ENCODE results near the gene SMIM21.

SMIM21 gene

DNA sequence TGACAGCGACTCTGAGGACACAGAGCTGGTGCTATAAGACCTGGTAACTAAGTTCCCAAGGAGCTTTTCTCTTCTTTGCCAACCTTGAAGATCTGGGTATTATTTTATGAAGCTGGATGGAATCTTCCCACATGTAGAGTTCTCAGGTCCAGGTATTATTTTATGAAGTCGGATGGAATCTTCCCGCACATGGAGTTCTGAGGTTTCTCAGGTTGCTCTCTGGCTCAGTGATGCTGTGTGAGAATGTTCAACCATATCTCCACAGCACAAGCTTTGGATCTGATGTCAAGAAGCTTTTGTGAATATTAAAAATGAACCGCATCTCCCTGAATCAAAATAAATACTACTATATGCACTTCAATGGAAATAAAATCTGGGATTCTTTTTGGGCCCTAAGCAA is at the start of gene SMIM21:
Gene SMIM21, minus strand, starts transcription at position 101 of the 400 bp plus-strand sequence. CDS start 140 bp downstream, outside the sequence.
- DNase-seq (ENCODE audit: low spot score): no peak

DNA sequence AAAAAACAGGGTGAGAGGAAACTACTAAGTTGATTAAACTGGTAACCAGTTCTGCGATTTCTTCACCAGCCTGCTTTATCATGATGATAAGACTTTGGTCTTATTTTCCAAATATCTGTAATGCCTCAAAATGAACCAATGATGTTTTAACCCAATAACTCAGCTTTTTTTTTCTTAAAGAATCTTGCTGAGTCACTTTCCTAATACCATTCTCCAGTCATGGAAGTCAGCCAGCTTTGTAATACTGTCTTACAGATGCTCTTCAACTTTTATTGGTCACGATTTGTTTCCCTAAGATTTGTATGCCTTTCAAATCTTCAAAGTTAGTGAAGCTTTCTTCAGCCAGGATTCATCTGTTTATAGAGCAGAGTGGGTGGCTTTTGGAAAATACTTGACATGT is 47.7 kb upstream of the SMIM21 start:
- DNase-seq (ENCODE audit: low spot score): no peak

DNA sequence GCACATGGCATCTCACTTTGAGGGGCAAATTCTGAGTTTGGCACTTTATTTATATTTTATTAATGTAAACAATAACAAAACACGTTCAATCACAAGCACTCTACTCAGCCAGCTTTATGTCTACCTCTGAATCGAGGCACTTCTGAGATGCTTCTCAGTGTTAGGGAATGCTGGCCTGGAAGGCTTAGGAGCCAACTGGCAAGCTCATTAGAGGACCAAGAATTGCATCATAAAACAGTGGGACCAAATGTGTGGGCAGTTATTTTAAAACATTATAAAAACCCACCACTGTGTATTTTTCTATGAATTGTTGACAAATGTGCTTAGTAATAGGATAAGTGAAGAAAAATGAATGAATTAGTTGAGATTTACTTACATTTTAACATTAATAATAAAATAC is 46.8 kb upstream of the SMIM21 start:
- no peak for DNase-seq (ENCODE audit: low spot score)

DNA sequence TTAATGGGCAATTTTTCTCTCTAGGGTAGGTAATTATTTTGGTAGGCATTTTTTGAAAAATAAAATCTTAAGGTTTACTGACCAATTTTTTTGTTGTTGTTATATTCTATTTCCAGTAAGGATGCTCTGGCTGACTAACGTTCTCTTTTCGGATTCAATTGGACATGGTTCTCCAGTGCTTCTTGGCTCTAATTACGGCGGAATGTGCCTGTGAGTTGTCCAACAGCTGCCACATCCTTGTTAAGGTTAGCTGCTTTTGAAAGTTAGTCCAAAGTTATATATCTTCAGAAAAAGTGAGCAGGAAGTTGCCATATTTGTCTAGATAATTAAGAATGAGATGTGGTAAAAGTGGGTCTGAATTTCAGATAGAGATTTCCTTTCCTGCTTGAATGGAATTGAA is 45.8 kb upstream of the SMIM21 start:
- DNase-seq (ENCODE audit: low spot score): no peak

DNA sequence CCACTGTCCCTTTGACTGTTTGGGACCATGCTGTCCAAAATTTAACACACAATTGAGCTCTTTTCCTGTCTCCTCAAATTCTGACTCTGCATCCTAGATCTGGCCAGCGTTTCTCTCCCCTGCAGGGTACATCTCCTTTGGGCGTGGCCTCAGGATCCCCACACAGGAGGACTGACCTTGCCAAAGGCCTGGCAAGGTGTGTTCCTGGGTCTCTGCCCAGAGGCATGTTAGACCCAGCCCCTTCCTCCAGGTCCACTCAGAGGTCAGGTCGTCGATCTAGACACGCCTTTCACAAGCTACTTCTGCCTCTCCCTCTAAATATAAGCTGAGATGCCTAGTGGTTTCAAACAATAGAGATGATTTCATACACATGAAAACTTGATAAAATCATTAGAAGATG is 45.4 kb upstream of the SMIM21 start:
- DNase-seq (ENCODE audit: low spot score): no peak

DNA sequence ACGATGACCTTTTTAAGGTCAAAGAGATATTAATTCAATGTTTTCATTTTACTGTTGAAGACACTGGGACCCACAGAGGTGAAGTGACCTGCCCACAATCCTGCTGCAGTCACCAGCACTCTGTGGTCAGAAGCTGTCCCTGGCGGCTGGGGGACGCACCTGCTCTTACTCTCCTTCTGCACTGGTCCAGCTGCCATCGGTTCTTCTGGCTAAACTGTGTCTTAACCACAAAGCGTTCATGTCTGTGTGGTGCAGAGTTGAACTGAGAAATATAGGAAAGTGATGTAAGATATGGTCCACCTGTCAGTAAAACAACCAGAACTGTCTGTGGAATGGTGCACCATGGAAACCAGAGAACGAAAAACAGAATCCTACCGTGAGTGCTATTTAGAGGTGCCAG is 44.9 kb upstream of the SMIM21 start:
- DNase-seq (ENCODE audit: low spot score): no peak

DNA sequence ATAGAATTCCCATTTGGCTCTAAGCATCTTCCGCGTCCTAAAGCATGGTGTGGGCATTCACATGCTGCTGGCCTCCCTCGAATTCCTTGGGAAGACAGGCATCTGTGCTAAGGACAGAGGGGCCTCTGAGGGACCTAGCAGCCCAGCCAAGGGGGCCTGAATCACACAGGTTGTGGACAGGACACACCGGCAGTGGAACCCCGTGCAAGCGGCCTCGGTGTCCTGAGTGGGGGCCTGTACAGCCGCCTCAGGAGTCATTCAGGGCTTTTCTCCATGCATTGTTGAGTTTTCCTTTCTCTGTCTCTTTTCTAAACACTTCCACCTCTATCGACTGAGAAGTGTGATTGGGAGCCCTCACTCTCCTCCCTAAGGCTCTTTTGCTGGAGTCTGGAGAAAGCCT is 44.3 kb upstream of the SMIM21 start:
- DNase-seq (ENCODE audit: low spot score): no peak

DNA sequence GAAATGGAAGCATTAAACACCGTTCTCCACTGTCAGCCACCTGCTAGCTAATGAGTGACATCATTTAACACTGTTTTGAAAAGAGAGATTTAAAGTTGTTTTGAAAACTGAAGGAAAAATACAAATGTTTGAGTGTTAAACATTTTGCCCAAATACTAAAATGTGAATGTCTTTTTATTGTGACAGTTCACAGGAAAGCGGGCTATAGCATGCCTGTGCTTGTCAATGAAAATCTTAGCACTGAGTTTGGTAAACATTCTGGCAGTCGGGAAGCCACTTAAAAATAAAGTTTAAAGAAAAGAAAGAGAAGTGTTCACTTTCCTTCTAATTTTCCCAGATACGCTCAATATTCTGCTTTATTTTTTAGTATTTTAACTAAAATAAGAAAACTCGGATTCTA is 40.3 kb upstream of the SMIM21 start:
- no peak for DNase-seq (ENCODE audit: low spot score)

DNA sequence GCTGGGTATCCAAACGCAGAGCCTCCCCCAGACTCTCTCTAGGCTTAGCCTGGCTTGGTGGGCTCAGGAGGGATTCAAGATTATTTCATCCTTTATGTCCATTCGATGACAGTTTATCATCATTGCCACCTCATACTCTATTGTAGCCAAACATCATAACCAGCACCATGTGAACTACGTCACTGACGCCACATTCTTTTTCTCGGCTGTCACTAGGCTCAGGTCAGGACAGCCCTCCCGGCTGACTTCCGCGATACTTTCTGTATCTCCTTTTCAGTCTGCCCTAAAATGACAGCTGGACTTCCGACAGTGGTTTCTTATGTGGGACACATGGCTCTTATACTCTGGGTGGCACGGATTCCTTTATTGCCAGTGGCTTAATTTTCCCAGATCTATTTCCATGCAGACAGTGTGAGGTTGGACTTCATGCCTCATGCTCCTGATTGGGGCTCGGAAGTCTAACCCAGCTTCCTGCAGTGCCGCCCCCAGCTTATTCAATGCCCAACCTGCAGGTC is 39.8 kb upstream of the SMIM21 start:
- DNase-seq (ENCODE audit: low spot score): no peak

DNA sequence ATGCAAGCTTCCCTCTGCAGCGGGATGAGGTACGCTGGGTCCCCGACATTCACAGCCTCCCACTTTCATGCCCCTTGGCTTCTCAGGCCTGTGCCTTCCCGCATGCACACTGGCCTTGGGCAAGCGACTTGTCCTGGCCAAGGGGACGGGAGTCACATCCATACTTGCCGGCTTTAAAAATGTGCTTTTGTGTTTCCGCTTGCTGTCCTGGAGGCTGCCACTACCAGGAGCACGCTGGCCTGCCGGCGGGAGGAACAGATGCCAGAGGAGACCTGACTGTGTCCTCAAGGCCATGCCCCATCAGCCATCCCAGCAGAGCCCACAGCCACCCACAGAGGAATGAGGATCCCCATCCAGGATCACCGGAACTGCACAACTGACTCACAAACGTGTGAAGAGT is 36.9 kb upstream of the SMIM21 start:
- DNase-seq (ENCODE audit: low spot score): no peak

DNA sequence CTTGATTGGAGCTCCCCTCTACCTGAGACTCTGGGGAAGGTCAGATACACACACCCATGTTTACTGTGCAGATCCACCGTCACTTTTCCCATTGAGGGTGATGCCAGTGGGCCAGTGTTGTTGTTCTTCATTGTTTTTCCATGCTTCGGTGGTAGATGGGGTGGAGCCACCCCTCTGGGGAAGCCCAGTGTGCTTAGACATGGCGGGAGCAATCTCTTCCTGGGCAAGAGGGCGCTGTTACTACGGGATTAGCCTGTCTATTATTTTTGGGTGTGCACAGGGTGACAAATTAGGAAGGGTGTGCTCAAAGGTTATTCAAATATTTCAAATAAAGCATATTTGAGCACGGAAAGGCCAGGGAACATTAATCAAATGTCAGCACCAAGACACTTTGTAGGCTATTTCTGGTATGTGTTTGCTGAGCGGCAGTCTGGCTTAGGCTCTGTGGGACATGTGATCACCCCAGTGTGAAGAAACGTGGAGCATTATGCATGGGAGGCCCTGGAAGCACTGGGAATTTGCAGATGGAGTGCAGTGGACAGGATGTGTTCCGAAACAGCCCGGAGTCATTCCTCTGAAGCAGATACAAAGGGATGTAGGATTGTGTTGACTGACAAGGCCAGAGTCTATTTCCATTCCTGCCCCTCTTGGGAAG is 34.8 kb upstream of the SMIM21 start:
- DNase-seq (ENCODE audit: low spot score): no peak

DNA sequence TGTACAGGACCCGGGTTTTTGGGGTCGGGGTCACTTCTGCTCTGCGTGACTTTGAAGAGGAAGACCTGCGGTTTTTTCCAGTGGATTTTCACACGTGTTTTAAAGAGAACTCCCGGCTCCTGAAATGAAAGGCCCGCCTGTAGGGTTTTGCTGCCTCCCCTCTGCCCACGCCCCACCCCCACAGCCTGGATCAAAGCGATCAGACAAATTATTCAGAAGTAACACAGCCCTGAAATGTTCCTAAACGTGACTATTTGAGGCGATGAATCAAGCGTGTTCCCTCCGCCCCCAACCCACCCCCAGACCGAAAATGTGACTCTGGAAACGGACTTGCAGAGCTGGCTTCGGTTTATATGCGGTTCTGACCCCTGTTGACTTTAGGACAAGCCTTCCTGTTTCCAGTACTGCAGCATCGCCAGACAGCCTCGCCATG is 28.7 kb upstream of the SMIM21 start:
- DNase-seq (ENCODE audit: low spot score): no peak

DNA sequence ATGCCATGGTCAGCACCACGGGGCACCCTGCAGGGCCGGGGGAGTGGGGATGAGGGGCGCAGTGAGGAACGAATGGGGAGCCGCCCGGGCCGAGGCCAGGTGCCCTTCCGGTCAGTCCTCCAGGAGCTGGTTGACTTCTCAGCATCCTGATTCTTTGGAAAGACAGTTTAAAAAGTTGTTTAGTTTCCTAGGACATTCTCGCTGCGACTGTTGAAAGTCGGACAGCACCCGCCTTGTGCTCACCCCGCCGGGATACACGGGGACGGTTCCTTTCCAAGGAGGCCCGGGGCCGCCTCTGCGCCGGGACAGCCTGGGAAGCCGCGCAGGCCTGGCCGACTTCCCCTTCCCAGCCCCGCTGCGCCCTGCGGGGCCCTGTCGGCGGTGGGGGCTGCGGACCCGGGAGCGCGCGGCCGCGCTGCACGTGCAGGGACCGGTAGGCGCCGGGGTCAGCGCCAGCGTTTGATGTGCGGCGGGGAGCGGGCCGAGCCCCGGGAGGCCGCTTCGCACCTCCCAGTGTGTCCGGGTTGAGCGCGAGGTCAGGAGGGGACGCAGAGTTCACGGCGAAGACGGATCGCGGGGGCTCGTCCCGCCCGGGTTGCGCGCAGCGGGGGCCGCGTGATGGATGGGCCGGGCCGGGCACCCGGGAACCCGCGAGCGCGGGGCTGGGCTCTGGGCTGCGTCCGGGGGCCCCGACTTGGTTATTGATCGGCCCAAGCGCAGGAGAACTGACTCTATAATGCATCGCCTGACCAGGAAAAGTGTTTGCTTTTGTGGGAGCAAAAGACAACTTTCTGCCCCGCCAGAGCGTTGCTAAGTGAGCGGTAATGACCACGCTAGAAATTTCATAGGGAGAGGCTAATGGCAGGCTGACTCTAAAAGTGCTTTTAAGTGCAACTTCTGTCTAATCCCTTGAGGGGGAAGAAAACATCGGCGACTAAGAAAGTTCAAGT is 28.0 kb upstream of the SMIM21 start:
- peak; percentile 10 for DNase-seq (ENCODE audit: low spot score)

DNA sequence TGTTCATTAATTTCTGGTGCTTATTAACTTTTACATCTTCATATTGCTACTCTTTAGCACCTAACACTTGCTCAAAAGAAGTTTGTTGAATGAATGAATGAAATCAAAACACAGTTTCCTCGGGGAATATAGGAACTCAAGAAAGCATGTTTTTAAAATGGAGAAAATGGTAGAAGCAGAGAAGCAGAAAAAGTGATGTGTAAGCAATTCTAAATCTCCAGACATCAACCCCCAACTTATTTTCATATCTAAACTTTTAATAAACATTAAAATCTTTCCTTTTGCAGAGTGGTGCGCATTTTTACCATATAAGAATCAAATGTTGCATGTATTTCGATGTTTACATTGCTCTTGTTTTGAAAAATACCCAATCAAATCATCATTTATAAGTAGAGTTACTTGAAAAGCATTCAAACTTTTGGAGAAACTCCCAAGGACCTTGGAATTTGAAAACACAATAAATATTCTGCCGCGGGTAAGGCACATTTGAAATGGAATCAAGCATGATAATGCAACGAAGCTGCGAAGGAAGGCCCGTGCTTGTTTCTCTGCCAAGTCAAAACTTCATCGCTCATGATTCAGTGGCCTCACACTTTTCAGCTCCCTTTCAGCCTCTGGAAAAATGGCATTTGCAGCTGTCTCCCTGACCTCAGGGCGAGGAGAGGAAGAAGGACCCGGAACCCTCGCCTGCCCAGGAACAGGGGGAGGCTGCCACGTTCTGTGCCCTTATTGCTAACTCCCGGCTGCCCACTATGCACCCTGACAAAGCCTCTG is 26.7 kb upstream of the SMIM21 start:
- no peak for DNase-seq (ENCODE audit: low spot score)

DNA sequence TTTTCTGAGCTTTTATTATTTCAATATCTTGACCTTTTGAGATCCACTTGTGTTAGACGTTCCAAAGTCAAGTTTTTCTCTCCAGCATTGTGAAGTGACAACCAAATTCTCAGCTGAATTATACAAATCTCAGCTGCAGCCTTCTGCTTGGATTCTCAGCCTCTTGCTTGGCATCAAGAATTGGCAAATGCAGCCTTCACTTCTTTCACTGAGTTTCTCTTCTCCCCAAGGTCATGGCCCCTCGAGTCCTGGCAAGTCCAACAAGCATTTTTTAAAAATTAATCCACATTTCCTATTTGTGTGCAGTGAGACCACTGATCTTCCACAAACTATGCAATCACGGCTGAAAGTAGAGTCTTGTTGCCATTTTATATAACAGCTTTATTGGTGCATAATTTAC is 23.4 kb upstream of the SMIM21 start:
- no peak for DNase-seq (ENCODE audit: low spot score)

DNA sequence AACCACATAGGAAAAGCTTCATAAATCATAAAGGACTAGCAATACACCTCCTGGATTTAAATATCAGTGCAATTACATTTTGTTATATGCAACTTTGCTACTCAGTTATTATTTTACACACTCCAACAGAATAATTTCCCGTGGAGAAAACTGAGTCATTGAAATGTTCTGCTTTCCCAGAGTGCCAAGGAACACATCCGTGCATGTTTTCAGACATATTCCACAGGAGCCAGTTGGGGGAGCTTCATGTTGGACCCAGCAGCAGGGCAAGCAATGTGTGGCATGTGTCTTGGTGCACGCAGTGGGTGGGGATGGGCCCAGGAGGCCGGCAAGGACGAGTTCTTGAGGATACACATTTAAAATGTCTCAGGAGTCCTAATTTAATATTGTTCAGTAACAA is 14.4 kb upstream of the SMIM21 start:
- no peak for DNase-seq (ENCODE audit: low spot score)

DNA sequence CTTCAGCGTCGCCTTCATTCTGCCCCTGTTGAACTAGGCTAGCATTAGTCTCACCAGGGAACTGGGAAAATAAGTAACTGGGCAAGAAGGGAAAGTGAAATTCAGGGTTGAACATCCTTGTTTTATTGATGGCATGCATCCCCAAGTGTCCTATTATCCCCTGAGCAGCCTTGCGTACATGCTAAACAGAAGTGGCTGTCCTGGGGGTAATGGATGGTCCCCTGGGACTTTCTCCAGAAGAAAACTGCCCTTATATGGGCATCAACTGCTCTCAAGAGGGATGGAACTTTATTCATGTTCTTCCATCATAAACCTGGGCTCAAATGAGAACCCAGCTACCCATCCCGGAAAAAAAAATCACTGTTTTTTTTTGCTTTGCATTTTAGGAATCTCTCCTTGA is 11.8 kb upstream of the SMIM21 start:
- DNase-seq (ENCODE audit: low spot score): no peak

DNA sequence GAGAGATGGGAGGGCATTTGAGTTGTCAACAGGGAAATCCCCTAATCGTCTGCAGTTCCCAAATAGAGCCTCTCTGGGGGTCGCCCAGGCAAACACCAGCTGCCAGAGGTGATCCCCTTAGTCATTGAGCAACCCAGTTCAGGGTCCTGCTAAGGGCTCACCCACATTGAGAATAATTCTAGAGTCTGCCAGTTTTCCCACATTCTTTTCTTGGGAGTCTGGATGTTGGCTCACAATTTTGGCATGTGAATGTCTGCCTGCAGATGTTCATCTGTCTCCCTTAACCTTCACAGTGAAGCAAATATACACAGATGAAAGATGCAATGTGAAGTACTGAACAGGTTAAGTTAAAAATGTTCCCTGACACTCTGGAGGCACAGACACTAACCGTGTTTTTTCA is 11.4 kb upstream of the SMIM21 start:
- no peak for DNase-seq (ENCODE audit: low spot score)

DNA sequence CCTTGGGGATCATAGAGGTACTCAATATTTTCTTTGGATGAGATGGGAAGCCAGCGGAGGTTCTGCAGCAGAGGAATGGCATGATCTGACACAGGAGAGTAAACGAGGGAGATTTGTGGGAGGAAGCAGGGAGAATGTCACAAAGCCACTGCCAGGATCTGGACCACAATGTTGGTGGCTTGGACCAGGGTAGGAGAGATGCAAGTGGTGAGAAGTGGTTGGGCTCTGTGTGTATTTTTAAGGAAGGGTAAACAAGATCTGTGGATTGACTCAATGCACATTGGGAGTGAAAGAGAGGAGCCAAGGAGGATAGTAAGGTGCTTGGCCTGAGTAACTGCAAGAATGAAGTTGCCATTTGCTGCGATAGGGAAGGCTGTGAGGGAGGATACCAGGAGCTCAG is 10.5 kb upstream of the SMIM21 start:
- DNase-seq (ENCODE audit: low spot score): no peak

DNA sequence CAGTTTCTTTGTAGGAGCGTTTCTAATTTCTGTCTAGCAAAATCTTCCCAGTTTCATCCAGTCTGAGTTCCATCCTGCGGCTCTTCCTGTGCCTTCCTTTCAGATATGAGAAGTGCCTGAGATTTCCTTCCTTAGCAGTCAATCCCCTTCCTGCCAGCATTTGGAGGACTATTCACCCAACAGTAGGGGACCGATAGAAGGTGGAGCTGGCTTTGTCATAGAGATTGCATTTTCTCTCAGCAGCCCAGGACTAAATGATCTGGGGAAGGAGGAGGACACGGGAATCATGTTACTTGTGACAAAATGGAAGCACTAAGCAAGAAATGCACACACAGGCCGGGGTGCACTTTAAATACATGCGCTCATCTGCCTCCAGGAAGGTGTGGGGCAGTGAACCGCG is 5.6 kb upstream of the SMIM21 start:
- no peak for DNase-seq (ENCODE audit: low spot score)

DNA sequence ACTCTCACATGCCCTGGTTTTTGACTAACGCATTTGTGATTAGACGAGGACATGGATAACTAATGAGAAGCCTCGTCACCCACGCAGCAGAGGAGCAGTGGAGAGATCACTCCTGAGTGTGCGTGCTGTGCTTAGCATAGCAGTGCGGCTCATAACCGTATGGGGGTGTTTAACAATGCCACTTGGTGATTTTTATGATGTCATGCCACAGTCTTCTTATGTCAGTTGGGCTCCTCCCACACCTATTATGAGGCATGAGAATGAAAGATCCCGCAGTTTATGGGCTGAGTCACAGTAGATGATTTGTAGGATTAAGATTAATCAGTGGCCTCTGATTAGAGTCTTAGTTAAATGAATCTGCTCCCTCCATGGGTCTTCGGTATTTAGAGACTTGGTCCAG is 2.5 kb upstream of the SMIM21 start:
- DNase-seq (ENCODE audit: low spot score): no peak

DNA sequence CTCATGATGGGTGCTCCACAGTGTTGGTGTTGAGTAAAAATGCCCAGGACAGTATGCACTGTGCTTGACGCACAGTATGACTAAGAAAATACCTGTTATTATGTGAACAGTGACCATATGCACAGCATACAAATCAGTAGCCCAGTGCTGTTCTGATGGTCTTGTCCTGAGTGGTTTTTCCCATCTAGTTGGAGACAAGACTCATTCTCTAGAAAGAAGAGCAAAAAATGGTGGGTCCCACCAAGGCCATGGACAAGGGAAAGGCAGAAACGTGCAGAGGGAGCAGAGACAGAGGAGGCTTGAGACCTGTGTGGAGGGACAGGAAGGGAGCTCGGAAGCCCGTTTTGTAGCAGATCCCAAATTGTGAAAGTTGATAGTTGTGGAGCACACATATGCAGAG is 987 bp upstream of the SMIM21 start:
- DNase-seq (ENCODE audit: low spot score): no peak
